Stimulated activated CD8-positive, alpha-beta memory T cell treated with anti-CD3 and anti-CD28 coated beads, Interleukin-4, amount 100 ng/mL, for 1 hour (primary cell): ENCODE measurements around the gene FBRSL1.

ENCODE experiments used
- DNase-seq, 2 donors: peaks; one replicate each; pipeline ENCODE4 v3.0.0-alpha.2; 2020; ENCODE audit warnings: low read depth in 2 of 2, low spot score in 1 of 2

Gene FBRSL1

DNA sequence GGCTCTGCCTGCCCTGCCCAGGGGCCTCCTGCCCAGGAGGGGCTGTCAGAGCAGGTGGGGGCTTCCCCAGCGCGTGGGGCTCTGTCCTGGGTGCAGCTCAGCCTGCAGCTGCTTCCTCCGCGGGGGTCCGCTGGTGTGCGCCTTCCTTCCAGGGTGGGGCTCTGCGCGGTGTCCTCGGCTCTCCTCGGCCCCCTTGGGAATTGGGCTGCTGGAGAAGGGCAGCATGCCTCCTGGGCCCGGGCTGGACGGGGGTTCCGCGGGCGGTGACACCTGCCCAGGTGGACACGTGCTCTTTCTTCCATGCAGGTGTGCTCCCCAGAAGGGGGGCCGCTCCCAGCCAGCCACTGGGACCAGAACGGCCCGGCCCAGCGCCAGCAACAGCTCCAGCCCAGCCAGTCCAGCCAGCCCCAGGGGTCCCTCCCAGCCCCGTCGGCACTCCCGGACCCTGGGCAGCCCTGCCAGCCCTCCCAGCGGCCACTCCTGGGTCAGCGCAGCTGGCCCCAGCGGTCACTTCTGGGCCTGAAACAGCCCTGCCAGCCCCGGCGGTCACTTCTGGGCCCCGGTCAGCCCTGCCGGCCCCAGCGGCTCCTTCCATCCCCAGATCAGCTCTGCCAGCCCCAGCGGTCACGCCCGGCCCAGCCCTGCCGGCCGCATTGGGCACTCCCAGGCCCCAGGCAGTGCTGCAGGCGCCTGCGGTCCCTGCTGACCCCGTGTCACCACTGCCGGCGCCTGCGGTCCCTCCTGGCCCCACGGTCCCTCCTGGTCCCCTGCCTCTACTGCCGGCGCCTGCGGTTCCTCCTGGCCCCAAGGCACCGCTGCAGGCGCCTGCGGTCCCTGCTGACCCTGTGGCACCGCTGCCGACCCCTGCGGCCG is 19.1 kb downstream of the FBRSL1 start:
- DNase-seq = no peak

GRCh38 chr12:132510111-132510724 is 20.3 kb downstream of the FBRSL1 start:
- no peak for DNase-seq

DNA sequence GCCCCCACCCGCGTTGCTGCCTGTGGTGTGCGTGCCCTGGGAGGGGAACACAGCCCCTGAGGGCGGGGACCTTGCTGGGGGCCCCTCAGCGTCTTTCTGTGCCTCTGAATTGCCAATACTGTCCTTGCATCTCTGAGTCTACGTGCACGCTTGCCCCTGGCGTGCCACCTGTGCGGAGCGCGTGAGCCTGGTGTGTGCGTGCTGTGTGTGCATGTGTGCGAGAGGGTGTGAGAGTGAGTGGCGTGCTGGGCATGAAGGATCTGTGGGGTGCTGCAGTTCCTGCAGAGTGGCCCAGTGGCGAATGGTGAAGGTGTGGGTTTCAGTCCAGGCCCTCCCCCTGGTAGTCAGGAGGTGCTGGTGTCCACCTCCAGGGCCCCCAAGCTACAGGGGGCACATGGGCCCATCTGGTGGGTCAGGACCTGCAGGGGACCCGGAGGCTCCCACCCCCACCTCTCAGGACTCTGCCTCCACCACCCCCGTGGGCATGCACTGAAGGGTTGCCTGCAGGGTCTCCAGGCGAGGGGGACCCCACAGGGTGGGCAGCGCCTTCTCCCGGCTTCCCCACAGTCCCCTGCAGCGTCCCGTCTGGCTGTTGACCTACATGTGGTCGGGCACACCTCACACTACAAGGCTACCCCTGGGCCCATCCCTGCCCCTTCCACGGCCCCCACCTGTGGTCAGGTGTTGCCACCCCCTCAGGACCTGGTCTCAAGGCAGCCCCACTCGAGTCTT is 21.0 kb downstream of the FBRSL1 start:
- no peak for DNase-seq

GRCh38 chr12:132511516-132512196 is 21.7 kb downstream of the FBRSL1 start:
- no peak for DNase-seq

- no peak for DNase-seq
These were observed 22.5 kb downstream of the FBRSL1 start for GRCh38 chr12:132512197-132513069.

- no peak for DNase-seq
These were observed 23.1 kb downstream of the FBRSL1 start for GRCh38 chr12:132513070-132513398.

DNA sequence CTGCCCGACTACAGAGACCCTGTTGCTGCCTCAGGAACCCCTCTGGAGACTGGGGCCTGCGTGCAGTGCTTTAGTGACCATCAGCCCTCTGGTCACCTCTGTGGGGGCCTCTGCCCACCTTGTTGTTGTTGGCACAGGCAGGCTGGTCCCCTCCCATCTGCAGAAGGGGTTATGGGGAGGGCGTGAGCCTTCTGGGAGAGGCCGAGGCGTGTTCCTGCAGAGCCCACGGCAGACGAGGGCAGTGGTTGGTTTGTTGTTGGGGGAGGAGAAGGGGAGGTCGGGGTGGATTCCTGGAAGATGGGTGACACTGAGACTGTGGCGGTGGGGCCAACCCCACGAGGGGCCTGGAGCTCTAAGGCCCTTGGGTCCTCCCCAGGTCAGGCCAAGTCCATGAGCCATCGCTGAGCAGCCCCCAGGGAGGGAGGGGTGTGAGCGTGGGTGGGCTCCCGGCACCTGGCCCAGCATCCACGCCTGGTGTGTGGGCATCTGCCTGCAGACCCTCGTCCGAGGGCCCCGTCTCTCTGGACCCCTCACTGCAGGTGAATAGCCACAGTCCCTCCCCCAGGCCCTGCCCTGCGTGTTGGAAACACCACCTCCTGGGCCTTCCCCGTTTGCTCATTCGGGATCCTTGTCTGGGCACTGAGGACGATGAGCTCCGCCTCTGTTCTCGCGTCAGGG is 23.6 kb downstream of the FBRSL1 start:
- no peak for DNase-seq

GRCh38 chr12:132514216-132514820 is 24.4 kb downstream of the FBRSL1 start:
- DNase-seq = no peak

DNA sequence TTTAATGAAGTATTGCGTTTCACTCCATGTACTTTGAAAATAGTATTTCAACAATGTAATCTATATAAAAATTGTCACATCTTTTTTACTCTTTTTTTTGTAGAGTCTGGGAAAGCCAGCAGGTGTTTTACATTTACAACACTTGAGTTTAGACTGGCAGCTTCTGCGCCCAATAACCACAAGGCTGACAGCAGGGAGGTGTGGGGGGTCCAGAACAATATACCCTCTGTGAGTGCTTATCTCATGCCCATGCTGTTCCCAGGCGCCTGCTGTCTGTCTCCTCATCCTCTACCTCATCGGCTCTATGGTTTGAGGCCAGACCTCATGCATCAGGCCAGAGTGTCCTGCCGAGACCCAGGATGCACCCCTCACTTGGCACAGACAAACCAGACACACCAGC is 24.9 kb downstream of the FBRSL1 start:
- no peak for DNase-seq

- no peak for DNase-seq
These were observed 26.4 kb downstream of the FBRSL1 start for GRCh38 chr12:132516095-132517012.

DNA sequence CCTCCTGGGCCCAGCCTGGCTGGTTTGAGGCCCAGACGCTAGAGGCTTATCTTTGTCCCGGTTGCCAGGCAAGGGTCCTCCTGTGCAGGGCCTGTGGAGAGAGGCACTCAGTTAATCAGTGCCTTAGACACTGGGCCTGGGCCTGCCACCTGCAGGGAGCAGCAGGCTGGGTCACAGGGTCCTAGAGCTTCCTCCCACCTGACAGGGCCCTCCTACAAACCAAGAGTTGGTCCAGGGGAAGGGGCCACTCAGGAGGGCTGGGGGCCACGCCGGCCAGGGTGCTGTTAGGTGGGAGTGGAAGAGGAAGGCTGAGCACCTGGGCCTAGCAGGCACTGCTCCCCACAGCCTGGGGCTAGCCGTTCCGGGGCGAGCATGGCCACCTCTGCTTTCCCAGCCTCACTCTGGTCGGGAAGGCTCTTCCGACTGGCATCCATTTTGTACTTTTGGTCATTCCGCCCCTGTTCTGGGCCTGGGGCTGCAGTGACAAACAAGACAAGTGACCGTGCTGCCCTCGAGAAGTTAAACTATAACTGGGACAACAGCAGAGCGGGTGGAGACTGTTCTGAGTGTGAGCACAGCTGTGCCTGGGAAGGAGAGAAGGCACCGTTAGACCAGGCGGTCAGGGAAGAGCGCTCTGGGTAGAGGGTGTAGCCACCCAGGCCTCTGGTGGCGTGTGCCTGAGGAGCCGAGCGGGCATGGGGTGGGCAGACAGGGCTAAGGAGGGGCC is 27.2 kb downstream of the FBRSL1 start:
- DNase-seq = no peak

GRCh38 chr12:132517740-132518100 is 27.8 kb downstream of the FBRSL1 start:
- DNase-seq = no peak

DNA sequence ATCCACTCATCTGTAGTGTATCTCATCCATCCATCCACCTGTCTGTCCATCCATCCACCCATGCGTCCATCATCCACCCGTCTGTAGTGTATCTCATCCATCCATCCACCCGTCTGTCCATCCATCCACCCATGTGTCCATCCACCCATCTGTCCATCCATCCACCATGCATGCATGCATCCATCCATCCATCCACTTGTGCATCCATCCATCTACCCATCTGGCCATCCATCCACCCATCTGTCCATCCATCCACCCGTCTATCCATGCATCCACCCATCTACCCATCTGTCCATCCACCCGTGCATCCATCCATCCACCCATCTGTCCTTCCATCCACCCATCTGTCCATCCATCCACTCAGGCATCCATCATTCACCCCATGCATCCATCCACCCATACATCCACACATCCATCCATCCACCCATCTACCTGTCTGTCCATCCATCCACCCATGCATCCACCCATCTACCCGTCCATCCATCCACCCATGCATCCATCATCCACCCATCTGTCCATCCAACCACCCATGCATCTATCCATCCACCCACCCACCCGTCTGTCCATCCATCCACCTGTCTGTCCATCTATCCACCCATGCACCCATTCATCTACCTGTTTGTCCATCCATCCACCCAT is 28.5 kb downstream of the FBRSL1 start:
- DNase-seq = no peak

GRCh38 chr12:132520421-132521199 is 30.7 kb downstream of the FBRSL1 start:
- no peak for DNase-seq

DNA sequence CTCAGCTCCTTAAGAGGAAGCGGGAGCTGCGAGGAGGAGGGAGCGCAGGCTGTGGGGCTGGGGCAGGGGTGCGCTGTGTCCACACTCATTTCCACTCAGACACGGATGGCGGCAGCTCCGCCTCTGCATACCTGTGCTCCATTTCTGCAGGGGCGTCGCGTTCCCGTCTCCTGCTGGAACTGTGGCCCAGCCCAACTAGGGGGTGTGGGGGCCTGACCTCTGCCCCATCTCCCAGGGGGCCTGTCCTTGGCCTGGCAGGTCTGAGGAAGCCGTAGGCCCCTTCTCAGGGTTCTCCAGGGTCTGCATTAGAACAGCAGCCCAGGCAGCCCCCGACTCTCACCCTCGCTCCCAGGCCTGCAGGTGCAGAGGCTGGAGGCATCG is 31.2 kb downstream of the FBRSL1 start:
- DNase-seq = no peak

- no peak for DNase-seq
These were observed 31.9 kb downstream of the FBRSL1 start for GRCh38 chr12:132521712-132522292.
